Right lobe of liver (tissue), 4 donors: ENCODE measurements around the gene NAA35.

Experiments used
- POLR2A ChIP-seq: fragments of 450-650 bp; IDR thresholded peaks from one replicate; pipeline ENCODE4 v1.6.1; 2017; ENCODE audit warnings: antibody characterized with exemption, mild to moderate bottlenecking
- TF ChIP-seq, protein P1 (sequence below), 4 donors: fragments of 200-600 bp in 3 of 4; fragments of 450-650 bp in 1 of 4; IDR thresholded peaks; one replicate each; pipeline versions ENCODE4 v1.5.1 to v1.8.0; 2016 to 2022; ENCODE audit warnings: antibody characterized with exemption in 4 of 4, mild to moderate bottlenecking in 2 of 4
- donor health status: DM: no; HTN: no; CAD: no.
- donor health status: DM: no; HTN: no; CAD: no.
- donor health status: DM: no; HTN: yes; CAD: no.

DNA sequence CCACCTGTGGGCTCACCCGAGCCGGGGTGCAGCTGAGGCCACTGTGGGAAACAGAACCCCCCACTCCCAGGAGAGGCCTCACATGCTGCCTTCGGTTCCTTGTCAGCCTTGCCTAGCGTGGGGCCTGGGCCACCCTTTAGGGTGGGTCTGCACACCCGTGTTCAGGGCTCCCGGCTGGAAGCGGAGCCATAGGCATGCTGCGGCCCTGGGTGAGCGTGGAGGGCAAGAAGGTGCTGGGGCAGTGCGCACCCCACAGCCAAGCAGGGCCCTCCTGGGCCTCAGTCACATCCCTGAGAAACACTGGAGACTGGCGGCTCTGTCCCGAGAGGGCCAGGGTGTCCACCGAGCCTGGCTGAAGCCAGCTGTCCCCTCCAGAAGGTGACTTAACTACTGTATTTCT is 116.5 kb downstream of the NAA35 start:
- TF ChIP-seq, protein P1, sequence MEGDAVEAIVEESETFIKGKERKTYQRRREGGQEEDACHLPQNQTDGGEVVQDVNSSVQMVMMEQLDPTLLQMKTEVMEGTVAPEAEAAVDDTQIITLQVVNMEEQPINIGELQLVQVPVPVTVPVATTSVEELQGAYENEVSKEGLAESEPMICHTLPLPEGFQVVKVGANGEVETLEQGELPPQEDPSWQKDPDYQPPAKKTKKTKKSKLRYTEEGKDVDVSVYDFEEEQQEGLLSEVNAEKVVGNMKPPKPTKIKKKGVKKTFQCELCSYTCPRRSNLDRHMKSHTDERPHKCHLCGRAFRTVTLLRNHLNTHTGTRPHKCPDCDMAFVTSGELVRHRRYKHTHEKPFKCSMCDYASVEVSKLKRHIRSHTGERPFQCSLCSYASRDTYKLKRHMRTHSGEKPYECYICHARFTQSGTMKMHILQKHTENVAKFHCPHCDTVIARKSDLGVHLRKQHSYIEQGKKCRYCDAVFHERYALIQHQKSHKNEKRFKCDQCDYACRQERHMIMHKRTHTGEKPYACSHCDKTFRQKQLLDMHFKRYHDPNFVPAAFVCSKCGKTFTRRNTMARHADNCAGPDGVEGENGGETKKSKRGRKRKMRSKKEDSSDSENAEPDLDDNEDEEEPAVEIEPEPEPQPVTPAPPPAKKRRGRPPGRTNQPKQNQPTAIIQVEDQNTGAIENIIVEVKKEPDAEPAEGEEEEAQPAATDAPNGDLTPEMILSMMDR (IDR thresholded peaks at IDR 0.05), result no peak
- no peak for TF ChIP-seq POLR2A
